HG03064 (cell line): ENCODE data around the gene LECT2.

ENCODE experiments used
- ATAC-seq: cut with Tn5 transposase; IDR thresholded peaks from one replicate; pipeline ENCODE4 v1.9.1; 2021; ENCODE audit warnings: low read depth; ENCODE audit not compliant: unreplicated experiment

The LECT2 gene

GRCh38 chr5:135979510-135979909 is 24.7 kb upstream of the LECT2 start:
- ATAC-seq = no peak

- no peak for ATAC-seq
Measured at GRCh38 chr5:135978993-135979392, 24.2 kb upstream of the LECT2 start.

GRCh38 chr5:135978212-135978631 is 23.4 kb upstream of the LECT2 start:
- no peak for ATAC-seq

- peak; percentile 61 for ATAC-seq
Measured at GRCh38 chr5:135977375-135977928, 22.7 kb upstream of the LECT2 start.

GRCh38 chr5:135976216-135976615 is 21.4 kb upstream of the LECT2 start:
- ATAC-seq = no peak

GRCh38 chr5:135975122-135975521 is 20.3 kb upstream of the LECT2 start:
- no peak for ATAC-seq

- ATAC-seq = no peak
Measured at GRCh38 chr5:135974021-135974600, 19.3 kb upstream of the LECT2 start.

GRCh38 chr5:135973323-135974020 is 18.7 kb upstream of the LECT2 start:
- no peak for ATAC-seq

- ATAC-seq = no peak
Measured at GRCh38 chr5:135971701-135972100, 16.9 kb upstream of the LECT2 start.

- ATAC-seq = no peak
Measured at GRCh38 chr5:135966790-135967189, 12.0 kb upstream of the LECT2 start.

GRCh38 chr5:135966165-135966564 is 11.4 kb upstream of the LECT2 start:
- no peak for ATAC-seq

- no peak for ATAC-seq
Measured at GRCh38 chr5:135965504-135965903, 10.7 kb upstream of the LECT2 start.

GRCh38 chr5:135964670-135965320 is 10.0 kb upstream of the LECT2 start:
- ATAC-seq = no peak

- ATAC-seq = no peak
Measured at GRCh38 chr5:135955525-135955924, 742 bp upstream of the LECT2 start.

- no peak for ATAC-seq
Measured at GRCh38 chr5:135953850-135954249, 933 bp downstream of the LECT2 start.

GRCh38 chr5:135952683-135953082 is 2.1 kb downstream of the LECT2 start:
- ATAC-seq = no peak

GRCh38 chr5:135951807-135952206 is 3.0 kb downstream of the LECT2 start:
- ATAC-seq = no peak

GRCh38 chr5:135951257-135951656 is 3.5 kb downstream of the LECT2 start:
- ATAC-seq = no peak

GRCh38 chr5:135950611-135951010 is 4.2 kb downstream of the LECT2 start:
- no peak for ATAC-seq

- ATAC-seq = no peak
Measured at GRCh38 chr5:135944967-135945560, 9.7 kb downstream of the LECT2 start.

- ATAC-seq = no peak
Measured at GRCh38 chr5:135944564-135944963, 10.2 kb downstream of the LECT2 start.
